SIG-M5 (cell line): ENCODE data around the gene TIFAB.
A peak's percentile ranks its signal among the peaks of the same experiment; 100 is the strongest.

Experiments
- DNase-seq: peaks from one replicate; lab custom pipeline; 2025; lab: John Stamatoyannopoulos, UW

TIFAB gene

DNA sequence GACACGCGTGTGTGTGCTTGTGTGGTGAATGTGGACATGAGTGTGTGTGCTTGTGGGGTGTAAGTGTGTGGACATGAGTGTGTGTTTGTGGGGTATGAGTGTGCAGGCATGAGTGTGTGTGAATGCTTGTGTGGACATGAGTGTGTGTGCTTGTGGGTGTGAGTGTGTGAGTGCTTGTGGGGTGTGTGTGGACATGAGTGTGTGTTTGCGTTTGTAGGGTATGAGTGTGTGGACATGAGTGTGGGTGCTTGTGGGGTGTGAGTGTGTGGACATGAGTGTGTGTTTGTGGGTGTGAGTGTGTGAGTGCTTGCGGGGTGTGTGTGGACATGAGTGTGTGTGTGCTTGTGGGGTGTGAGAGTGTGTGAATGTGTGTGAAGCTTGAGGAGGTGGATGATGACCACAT is 29.8 kb upstream of the TIFAB start:
- no peak for DNase-seq

- DNase-seq = peak; percentile 62
These were observed 29.2 kb upstream of the TIFAB start for GRCh38 chr5:135481387-135481786.

- no peak for DNase-seq
These were observed 28.4 kb upstream of the TIFAB start for GRCh38 chr5:135480511-135480910.

- no peak for DNase-seq
These were observed 26.8 kb upstream of the TIFAB start for GRCh38 chr5:135478938-135479337.

GRCh38 chr5:135477613-135478066 is 25.5 kb upstream of the TIFAB start:
- no peak for DNase-seq

DNA sequence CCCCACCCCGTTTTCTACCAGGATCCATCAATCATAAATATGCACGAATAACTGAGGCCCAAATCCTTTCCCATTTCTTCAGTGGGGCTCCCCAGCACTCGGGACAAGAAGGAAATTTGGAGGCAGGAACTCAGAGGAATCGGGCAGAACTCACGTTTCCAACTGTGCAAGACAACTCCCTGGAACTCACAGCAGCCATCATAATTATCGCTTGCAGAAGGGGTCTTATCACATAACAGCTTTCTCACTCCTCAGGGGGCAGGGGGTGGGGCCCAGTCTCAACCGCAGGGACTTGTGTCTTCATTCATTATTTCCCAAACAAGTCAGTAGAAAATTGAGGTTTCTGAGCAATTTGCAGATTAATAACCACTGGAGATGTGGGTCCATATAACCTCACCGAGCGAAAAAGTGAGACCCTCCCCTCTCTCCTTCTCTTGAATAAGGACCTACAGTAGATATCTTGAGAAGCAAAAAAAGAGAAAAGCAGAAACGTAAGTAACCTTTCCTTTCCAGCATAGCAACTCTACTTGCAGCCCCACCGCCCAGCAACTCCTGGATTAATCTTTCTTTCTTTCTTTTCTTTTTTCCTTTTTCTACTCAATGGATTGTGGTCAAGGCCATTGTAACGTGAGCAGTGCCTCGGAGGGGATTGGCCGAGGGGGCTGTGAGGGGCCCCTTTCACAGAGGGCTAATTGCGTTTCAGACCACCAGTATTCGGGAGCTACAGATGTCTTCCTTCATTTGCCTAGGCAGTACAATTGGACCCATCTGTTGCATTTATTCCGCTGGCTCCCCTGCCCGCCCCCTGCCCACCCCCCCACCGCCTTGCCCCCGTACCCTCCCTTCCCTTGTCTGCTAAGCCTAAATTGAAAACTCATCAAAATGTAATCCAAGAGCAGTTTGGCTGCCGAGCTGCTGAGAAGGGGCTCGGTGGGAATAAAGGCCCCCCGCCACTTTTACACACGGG is 24.7 kb upstream of the TIFAB start:
- no peak for DNase-seq

- DNase-seq = no peak
These were observed 22.0 kb upstream of the TIFAB start for GRCh38 chr5:135473956-135474670.

GRCh38 chr5:135472141-135472540 is 20.0 kb upstream of the TIFAB start:
- no peak for DNase-seq

- DNase-seq = no peak
These were observed 19.6 kb upstream of the TIFAB start for GRCh38 chr5:135471726-135472125.

DNA sequence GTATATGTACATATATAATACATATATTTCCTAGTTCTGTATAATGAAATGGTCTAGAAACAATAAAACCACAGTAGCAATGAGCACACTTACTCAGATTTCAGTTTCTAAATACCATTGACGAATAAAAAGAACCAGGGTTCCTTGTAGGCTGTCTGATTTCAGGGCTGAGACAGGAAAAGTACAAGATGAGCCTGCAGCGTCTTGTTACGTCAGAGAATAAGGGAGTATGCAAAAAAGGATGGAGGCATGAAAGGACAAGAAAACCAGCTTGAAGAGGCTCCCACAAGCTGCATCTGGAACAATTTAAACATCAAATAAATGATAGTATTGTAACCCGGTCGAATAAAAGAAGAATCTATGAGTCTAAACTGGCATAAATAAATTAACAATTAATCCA is 17.8 kb upstream of the TIFAB start:
- no peak for DNase-seq

DNA sequence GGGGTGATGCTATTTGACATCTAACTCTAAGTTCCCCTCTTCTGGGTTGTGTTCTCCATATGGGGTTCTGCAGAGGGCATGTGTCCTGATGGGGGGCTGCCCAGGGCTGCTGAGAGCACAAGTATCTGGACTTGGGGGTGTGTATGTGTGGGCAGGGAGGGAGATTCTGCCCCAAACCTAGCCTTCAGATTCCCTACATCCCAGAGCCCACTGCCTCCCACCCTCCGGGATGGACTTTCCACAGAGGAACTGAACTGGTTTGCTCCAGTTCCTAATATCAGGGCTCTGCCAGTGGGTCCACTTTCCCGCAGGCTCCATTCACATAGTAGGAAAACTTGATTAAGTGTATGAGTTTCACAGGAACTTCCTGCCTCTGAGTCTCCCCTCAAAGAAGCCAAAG is 16.4 kb upstream of the TIFAB start:
- DNase-seq = no peak

- DNase-seq = no peak
These were observed 15.8 kb upstream of the TIFAB start for GRCh38 chr5:135467871-135468485.

GRCh38 chr5:135467051-135467625 is 15.0 kb upstream of the TIFAB start:
- no peak for DNase-seq

GRCh38 chr5:135466178-135467050 is 14.3 kb upstream of the TIFAB start:
- no peak for DNase-seq

- no peak for DNase-seq
These were observed 13.4 kb upstream of the TIFAB start for GRCh38 chr5:135465391-135466122.

DNA sequence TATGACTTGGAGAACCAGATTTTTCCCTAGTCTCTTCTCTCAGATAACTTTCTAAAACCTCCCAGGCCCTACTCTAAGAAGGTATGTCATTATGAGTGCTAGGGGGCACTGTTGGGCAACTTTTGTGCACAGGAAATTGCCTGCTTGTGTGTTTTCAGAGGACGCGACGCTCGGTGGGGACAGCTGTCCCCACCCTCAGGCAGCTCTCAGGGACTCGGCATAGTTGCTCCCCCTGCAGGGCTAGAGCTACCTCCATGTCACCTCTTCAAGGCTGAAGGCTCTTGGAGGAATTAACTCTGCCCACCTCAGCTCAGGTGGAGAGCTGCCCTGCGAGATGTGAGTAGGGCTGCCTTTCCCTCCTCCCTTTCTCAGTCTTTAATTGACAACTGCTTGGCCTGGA is 10.2 kb upstream of the TIFAB start:
- peak; percentile 71 for DNase-seq

DNA sequence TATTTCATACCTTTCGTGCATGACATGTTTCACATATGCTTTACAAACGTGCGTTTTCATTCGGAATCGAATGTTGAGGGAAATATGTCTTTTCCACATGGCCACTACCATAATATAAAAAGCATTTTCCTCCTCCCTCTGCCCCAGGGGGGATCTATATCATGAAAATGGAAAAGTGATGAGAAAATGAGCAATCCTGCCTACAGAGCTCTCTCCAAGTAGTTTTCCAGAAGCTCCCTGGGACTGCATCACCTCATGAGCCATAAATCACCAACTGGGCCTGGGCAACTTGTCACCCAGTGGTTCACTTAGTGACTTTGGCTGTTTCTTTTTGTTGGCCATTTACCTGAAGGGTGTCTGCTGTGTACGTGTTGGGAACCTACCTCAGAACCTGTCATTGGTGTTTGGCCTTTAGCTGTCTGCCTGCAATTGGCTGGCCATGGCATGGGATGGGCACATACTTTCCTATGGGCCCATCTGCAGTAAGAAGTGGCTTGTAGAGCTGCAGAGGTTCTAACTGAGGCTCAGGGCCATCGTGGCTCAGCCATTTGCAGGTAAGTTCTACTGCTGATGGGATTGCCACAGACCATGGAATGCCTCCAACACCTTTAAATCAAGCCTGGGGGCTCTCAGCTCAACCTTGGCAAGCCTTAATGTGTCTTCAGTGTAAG is 9.5 kb upstream of the TIFAB start:
- DNase-seq = no peak

DNA sequence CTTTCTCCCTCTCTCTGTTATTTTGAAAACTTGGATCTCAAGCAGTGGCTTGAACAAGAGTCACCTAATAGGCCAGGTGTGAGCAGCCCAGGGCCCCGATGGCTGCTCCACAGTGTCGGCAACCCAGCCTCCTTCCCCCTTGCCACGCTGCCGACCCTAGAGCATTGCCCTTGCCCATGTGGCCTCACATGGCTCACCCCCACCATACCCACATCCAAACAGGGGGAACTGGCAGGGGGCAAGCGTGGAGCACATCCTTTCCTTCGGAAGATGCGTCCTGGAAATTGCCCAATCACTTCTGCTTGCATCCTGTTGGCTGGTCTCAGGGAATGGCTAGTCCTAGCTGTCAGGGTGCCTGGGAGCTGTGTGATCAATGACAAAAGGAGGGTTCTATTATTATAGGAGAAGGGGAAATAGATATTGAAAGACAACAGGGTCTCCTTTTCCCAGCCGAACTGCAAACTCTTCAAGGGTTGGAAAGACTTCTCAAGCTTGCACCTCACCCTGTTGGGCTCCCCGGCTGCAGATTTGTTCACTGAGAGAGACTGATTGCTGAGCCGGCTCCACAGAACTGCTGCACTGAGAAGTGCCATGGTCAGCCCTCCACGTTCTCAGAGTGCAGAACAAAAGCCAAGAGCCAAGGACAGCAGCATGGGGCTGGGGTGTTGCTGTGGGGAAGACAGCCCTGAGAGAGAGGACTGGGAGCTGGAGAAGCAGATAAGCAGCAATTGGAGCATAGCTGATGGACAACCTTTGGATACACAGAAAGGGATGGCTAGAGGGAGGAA is 8.3 kb upstream of the TIFAB start:
- DNase-seq = no peak

DNA sequence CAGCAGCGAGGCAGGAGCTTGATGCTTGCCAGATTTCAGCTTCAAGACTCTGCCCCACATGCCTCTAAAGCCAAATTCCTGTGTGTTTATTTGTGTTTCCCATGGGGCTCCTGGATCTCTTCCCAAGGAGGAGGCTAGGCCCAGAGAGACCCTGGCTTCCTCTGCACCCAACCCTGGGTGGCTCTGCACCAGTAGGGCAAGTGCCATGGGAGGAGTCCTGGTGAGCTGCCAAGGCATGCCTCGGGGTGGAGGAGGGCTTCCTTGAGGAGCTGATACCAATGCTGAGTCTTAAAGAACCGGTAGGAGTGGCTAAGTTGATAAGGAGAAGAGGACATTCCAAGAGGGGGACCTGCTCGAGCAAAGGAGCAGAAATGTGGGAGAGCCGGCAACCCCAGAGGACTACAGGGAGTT is 6.8 kb upstream of the TIFAB start:
- DNase-seq = no peak
